Measurements from ENCODE around the gene ZNF267.
"Not testable (repeated sequence)": the region's sequence is repeated elsewhere in the genome, so short reads cannot be mapped to it uniquely, and the experiment has no call there.

The ZNF267 gene

GRCh38 chr16:31873556-31874365 is at the start of gene ZNF267:
Gene ZNF267 (plus strand): TSS chr16:31873807. CDS start chr16:31873967, 160 bp downstream.
- no peak for TF ChIP-seq CTCF (conservative IDR thresholded peaks at IDR 0.05; ENCODE audit: low read length)
- peak; percentile 87 for DNase-seq (ENCODE audit: low read depth)
- peak within 1 kb of the TSS; percentile 95 for H3K4me3 ChIP-seq (ENCODE audit: low read length)

GRCh38 chr16:31833047-31833446 is 40.6 kb upstream of the ZNF267 start:
- DNase-seq (ENCODE audit: low read depth) = no peak
- no peak for TF ChIP-seq CTCF (conservative IDR thresholded peaks at IDR 0.05; ENCODE audit: low read length)
- H3K4me3 ChIP-seq (ENCODE audit: low read length) = no peak overlapping the region

- DNase-seq (ENCODE audit: low read depth) = not testable (repeated sequence)
Measured at GRCh38 chr16:31836396-31836795, 37.2 kb upstream of the ZNF267 start.

GRCh38 chr16:31842864-31843263 is 30.7 kb upstream of the ZNF267 start:
- DNase-seq (ENCODE audit: low read depth) = no peak
- no peak overlapping the region for H3K4me3 ChIP-seq (ENCODE audit: low read length)
- no peak for TF ChIP-seq CTCF (conservative IDR thresholded peaks at IDR 0.05; ENCODE audit: low read length)

More at GRCh38 chr16:31836396-31836795, 37.2 kb upstream of the ZNF267 start:
- H3K4me3 ChIP-seq (ENCODE audit: low read length) = not testable (repeated sequence)

GRCh38 chr16:31848572-31848971 is 25.0 kb upstream of the ZNF267 start:
- DNase-seq (ENCODE audit: low read depth); H3K4me3 ChIP-seq (ENCODE audit: low read length): not testable (repeated sequence)

- DNase-seq (ENCODE audit: low read depth) = no peak
- no peak overlapping the region for H3K4me3 ChIP-seq (ENCODE audit: low read length)
- no peak for TF ChIP-seq CTCF (conservative IDR thresholded peaks at IDR 0.05; ENCODE audit: low read length)
Measured at GRCh38 chr16:31853291-31853690, 20.3 kb upstream of the ZNF267 start.

GRCh38 chr16:31860508-31860907 is 13.1 kb upstream of the ZNF267 start:
- no peak for DNase-seq (ENCODE audit: low read depth)
- no peak overlapping the region for H3K4me3 ChIP-seq (ENCODE audit: low read length)
- TF ChIP-seq CTCF (conservative IDR thresholded peaks at IDR 0.05; ENCODE audit: low read length) = no peak

GRCh38 chr16:31861455-31861854 is 12.2 kb upstream of the ZNF267 start:
- no peak for DNase-seq (ENCODE audit: low read depth)
- no peak for TF ChIP-seq CTCF (conservative IDR thresholded peaks at IDR 0.05; ENCODE audit: low read length)
- no peak overlapping the region for H3K4me3 ChIP-seq (ENCODE audit: low read length)

Measured in AG10803 (cell line).